Endothelial cell of umbilical vein (primary cell): Measurements from ENCODE around the gene STX5. TPM values are rescaled to one million over a fixed set of nuclear protein-coding genes. Genes with fewer than 3 reads are reported as not detected.

Experiments
- BruUV-seq: library from RNA; stranded (reverse); fragments of 400-500 nt; replicated peaks from 2 replicates; lab custom pipeline; 2021; lab: Mats Ljungman, UMichigan
- CTCF ChIA-PET: fragments of 300-600, 350-600 bp; sonication (Branson Sonifier 250); formaldehyde crosslinking; loops from one replicate; lab custom pipeline; 2021; ENCODE audit warnings: antibody characterized with exemption, inconsistent platforms; lab: Charles Lee
- POLR2A ChIA-PET: fragments of 300-600, 350-600 bp; sonication (Branson Sonifier 250); formaldehyde crosslinking; loops from one replicate; lab custom pipeline; 2021; ENCODE audit warnings: antibody characterized with exemption, inconsistent platforms; lab: Charles Lee
- DNase-seq: peaks from one replicate; pipeline ENCODE4 v3.0.0-alpha.2; 2011; ENCODE audit warnings: low read depth, low spot score
- FAIRE-seq: peaks from 2 replicates; lab custom pipeline; 2011; peaks lifted over from hg19 to GRCh38; lab: Jason Lieb, UNC
- H2AFZ ChIP-seq: 2 replicates; pipeline ENCODE4 v1.6.0; 2012; ENCODE audit warnings: low read depth, low read length, control low read depth, inconsistent platforms
- H3K27ac ChIP-seq: 2 replicates; pipeline ENCODE4 v1.5.1; 2011; ENCODE audit warnings: low read depth, mild to moderate bottlenecking, control low read depth, low read length, moderate library complexity; ENCODE audit not compliant: insufficient read depth
- H3K27me3 ChIP-seq, 2 experiments: 2 replicates each; pipeline versions ENCODE4 v1.6.0 to v1.6.1; 2011; ENCODE audit warnings: low read length in 2 of 2, mixed read lengths in 1 of 2; ENCODE audit not compliant: control insufficient read depth in 2 of 2, insufficient read depth in 2 of 2
- H3K36me3 ChIP-seq, 2 experiments: 2 replicates in 1 of 2; 3 replicates in 1 of 2; pipeline ENCODE4 v1.5.1; 2011; ENCODE audit warnings: low read length in 2 of 2, mild to moderate bottlenecking in 1 of 2, moderate library complexity in 1 of 2; ENCODE audit not compliant: control insufficient read depth in 2 of 2, insufficient read depth in 2 of 2; ENCODE audit errors: extremely low read depth in 1 of 2
- H3K4me1 ChIP-seq: 3 replicates; pipeline ENCODE4 v1.5.1; 2011; ENCODE audit warnings: mild to moderate bottlenecking, low read length; ENCODE audit not compliant: control insufficient read depth, insufficient read depth; ENCODE audit errors: extremely low read depth
- H3K4me2 ChIP-seq: 2 replicates; pipeline ENCODE4 v1.6.1; 2011; ENCODE audit warnings: low read length, control low read depth, mixed read lengths; ENCODE audit not compliant: insufficient read depth
- H3K4me3 ChIP-seq, 3 experiments: fragments of 200-600 bp in 1 of 3; sonication (generic), shearing (Covaris generic) in 1 of 3; replicated peaks in 1 of 3; 2 replicates each; pipeline ENCODE4 v1.5.1; 2011 to 2016; ENCODE audit warnings: control low read depth in 3 of 3, low read length in 3 of 3, mild to moderate bottlenecking in 2 of 3, inconsistent platforms in 1 of 3, low read depth in 1 of 3, moderate library complexity in 1 of 3; ENCODE audit not compliant: insufficient read depth in 1 of 3
- H3K79me2 ChIP-seq: 2 replicates; pipeline ENCODE4 v1.6.0; 2012; ENCODE audit warnings: low read length, inconsistent platforms; ENCODE audit not compliant: control insufficient read depth, insufficient read depth
- H3K9ac ChIP-seq: replicated peaks from 2 replicates; pipeline ENCODE3; 2011; ENCODE audit warnings: low read length, control low read depth; ENCODE audit not compliant: insufficient read depth; ENCODE audit errors: extremely low read depth
- H3K9me1 ChIP-seq: replicated peaks from 3 replicates; pipeline ENCODE4 v1.6.0; 2011; ENCODE audit warnings: mild to moderate bottlenecking, low read length; ENCODE audit not compliant: control insufficient read depth, insufficient read depth; ENCODE audit errors: extremely low read depth
- H3K9me3 ChIP-seq: replicated peaks from 2 replicates; pipeline ENCODE4 v1.5.1; 2012; ENCODE audit warnings: low read length, inconsistent platforms; ENCODE audit not compliant: control insufficient read depth, insufficient read depth
- H4K20me1 ChIP-seq: replicated peaks from 2 replicates; pipeline ENCODE3; 2011; ENCODE audit warnings: mild to moderate bottlenecking, low read length; ENCODE audit not compliant: control insufficient read depth, insufficient read depth; ENCODE audit errors: extremely low read depth
- CTCF ChIP-seq, 2 donors: IDR thresholded peaks; 1 replicate in 1 of 2; 2 replicates in 1 of 2; pipeline ENCODE4 v1.5.1; 2011; ENCODE audit warnings: low read length in 2 of 2, mild to moderate bottlenecking in 2 of 2, moderate library complexity in 2 of 2, control low read depth in 1 of 2, inconsistent platforms in 1 of 2, low read depth in 1 of 2; ENCODE audit not compliant: insufficient read depth in 1 of 2; ENCODE audit errors: extremely low read depth in 1 of 2
- EZH2 ChIP-seq: IDR thresholded peaks from 2 replicates; pipeline ENCODE4 v1.6.1; 2012; ENCODE audit warnings: borderline replicate concordance, low read depth, mild to moderate bottlenecking, moderate library complexity, low read length, inconsistent platforms; ENCODE audit not compliant: severe bottlenecking
- FOS ChIP-seq: IDR thresholded peaks from 2 replicates; pipeline ENCODE4 v1.6.1; 2011; ENCODE audit warnings: mild to moderate bottlenecking, low read length, moderate library complexity, borderline replicate concordance; ENCODE audit not compliant: insufficient read depth
- GATA2 ChIP-seq: IDR thresholded peaks from 2 replicates; pipeline ENCODE4 v1.7.0; 2011; ENCODE audit warnings: low read depth, mild to moderate bottlenecking, moderate library complexity, mixed read lengths, low read length; ENCODE audit not compliant: insufficient read length, insufficient read depth
- JUN ChIP-seq: IDR thresholded peaks from 2 replicates; pipeline ENCODE4 v1.6.1; 2011; ENCODE audit warnings: borderline replicate concordance, low read depth; ENCODE audit not compliant: insufficient read length, insufficient read depth
- MYC ChIP-seq: IDR thresholded peaks from one replicate; pipeline ENCODE4 v1.6.1; 2011; ENCODE audit warnings: mild to moderate bottlenecking, low read depth, low read length
- POLR2A ChIP-seq: IDR thresholded peaks from 2 replicates; pipeline ENCODE4 v1.6.1; 2012; ENCODE audit warnings: low read depth, mild to moderate bottlenecking, control low read depth, low read length
- POLR2AphosphoS5 ChIP-seq: IDR thresholded peaks from 2 replicates; pipeline ENCODE4 v1.6.1; 2012; ENCODE audit warnings: low read depth, mild to moderate bottlenecking, control low read depth, low read length, moderate library complexity; ENCODE audit not compliant: insufficient read depth
- dilution Hi-C: fragments of 300-500 bp; cut with MboI; formaldehyde crosslinking; loops from one replicate; pipeline ENCODE4 v1.15.0; 2019; ENCODE audit warnings: low sequenced_read_pairs; ENCODE audit not compliant: extremely low pct_ligation_motif_present
- intact Hi-C: fragments of 100-400 bp; cut with micrococcal nuclease; formaldehyde crosslinking; loops from one replicate; pipeline ENCODE4 v1.10.0; 2022
- polyA plus RNA-seq, 4 experiments: library from polyadenylated mRNA; depleted of rRNA in 3 of 4; stranded (reverse) in 3 of 4; unstranded in 1 of 4; fragments of >200 nt; gene quantifications; 2 replicates each; pipeline versions ENCODE4 v1.2.1 to v1.2.3, GENCODE V29; 2011 to 2012; ENCODE audit warnings: missing spikeins in 1 of 4
- total RNA-seq: library from RNA; stranded (reverse); gene quantifications from 2 replicates; pipeline ENCODE4 v1.2.3, GENCODE V29; 2021
- TF ChIP-seq, protein P1 (sequence below): IDR thresholded peaks from 2 replicates; pipeline ENCODE4 v1.6.1; 2011; ENCODE audit not compliant: insufficient read depth, insufficient read length

Gene STX5
- total and polyA plus RNA-seq, 2 donors (not counting 3 experiments of a cell fraction or from before 2014, with no cell fraction given): 41.3 to 46.4 TPM

GRCh38 chr11:62810748-62811147 lies 21.1 kb downstream of the STX5 start:
- no peak for FAIRE-seq
- ChIA-PET CTCF (interaction anchor here (1.0 kb wide), 1 partner anchor 24 kb away, joined by 3 read pairs; no protein-coding TSS in a partner anchor), POLR2A (no interaction called here)
- H3K9me3 ChIP-seq: no peaks in the 10 kb centered on the region
- no TSS peak for BruUV-seq
- TF ChIP-seq FOS: no peak
- TF ChIP-seq JUN: no peak
- no peak overlapping the region for H2AFZ ChIP-seq
- intact Hi-C loops: no loop called here
- peaks cover 0 to under 1% of the 10 kb centered on the region in 2 experiments for H3K36me3 ChIP-seq
- no peaks in the 10 kb centered on the region for H3K9me1 ChIP-seq
- no peak overlapping the region for H3K4me3 ChIP-seq
- dilution Hi-C loops: no loop called here
- H3K79me2 ChIP-seq: no peaks in the 10 kb centered on the region
- no peaks in the 10 kb centered on the region for H4K20me1 ChIP-seq
- H3K27me3 ChIP-seq: no peaks in the 10 kb centered on the region
- H3K4me2 ChIP-seq: no peak overlapping the region
- H3K4me1 ChIP-seq: peaks cover 12% of the 10 kb centered on the region
- DNase-seq: no peak
- no peak overlapping the region for H3K9ac ChIP-seq
- no peak overlapping the region for H3K27ac ChIP-seq

DNA sequence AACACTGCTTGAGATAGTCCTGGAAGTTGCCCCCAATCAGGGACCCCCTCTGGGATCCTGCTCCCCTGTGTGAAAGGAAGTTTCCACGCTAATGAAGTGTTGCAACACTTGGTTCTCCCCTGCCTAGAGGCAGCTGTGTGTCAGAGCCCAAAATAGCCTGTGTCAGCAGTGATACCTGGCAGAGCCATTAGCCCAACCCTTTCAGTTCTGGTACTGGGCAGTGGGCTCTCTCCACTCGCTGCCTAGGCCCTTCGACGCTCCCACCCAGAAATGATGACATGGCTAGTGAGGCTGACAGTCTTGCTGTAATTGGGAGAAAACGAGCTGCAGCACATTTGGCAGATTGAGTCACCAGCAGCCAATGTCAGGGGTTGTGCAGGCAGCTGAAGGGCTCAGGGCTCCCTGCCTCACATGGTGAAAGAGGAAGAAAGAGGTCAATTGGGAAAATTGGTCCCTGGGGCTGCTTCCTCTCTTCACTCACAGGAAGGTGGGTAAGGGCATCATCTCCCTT lies 25.2 kb downstream of the STX5 start:
- Histone ChIP-seq H3K4me3 (no peak overlapping the region), H2AFZ (no peak overlapping the region), H4K20me1 (no peaks in the 10 kb centered on the region), H3K27ac (no peak overlapping the region), H3K9me1 (no peaks in the 10 kb centered on the region), H3K9me3 (no peaks in the 10 kb centered on the region), H3K36me3 (peaks cover 7 to 9% of the 10 kb centered on the region in 2 experiments), H3K9ac (no peak overlapping the region), H3K4me2 (no peak overlapping the region), H3K79me2 (peaks cover 22% of the 10 kb centered on the region), H3K27me3 (no peaks in the 10 kb centered on the region), H3K4me1 (peaks cover 22% of the 10 kb centered on the region)
- TF ChIP-seq MYC: no peak
- TF ChIP-seq FOS: no peak
- TF ChIP-seq POLR2AphosphoS5: no peak
- no peak for TF ChIP-seq CTCF (IDR thresholded peaks at IDR 0.05; ENCODE audit: extremely low read depth in 1 of 2, insufficient read depth in 1 of 2, low read depth in 1 of 2, low read length in 2 of 2)
- TF ChIP-seq, protein P1, sequence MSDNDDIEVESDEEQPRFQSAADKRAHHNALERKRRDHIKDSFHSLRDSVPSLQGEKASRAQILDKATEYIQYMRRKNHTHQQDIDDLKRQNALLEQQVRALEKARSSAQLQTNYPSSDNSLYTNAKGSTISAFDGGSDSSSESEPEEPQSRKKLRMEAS: no peak
- no peak for TF ChIP-seq POLR2A
- TF ChIP-seq JUN: no peak
- TF ChIP-seq EZH2: no peak
- no peak for TF ChIP-seq GATA2
- POLR2A ChIA-PET: interaction anchor here (1.2 to 3.7 kb wide), 2 partner anchors 10 to 34 kb away, joined by 7 to 24 read pairs; no protein-coding TSS in a partner anchor
- intact Hi-C loops (no loop called here), dilution Hi-C loops (no loop called here)
- no peak for DNase-seq
- FAIRE-seq: no peak
- BruUV-seq: no TSS peak
- CTCF ChIA-PET: interaction anchor here (0.6 to 3.2 kb wide), 5 partner anchors 18 to 412 kb away, joined by 3 to 25 read pairs (median 4); partner anchors contain the start of genes SLC3A2 and TMEM179B
